22Rv1 (cell line): ENCODE results near the gene GATAD2A.

ENCODE experiments used
- H3K27ac ChIP-seq: fragments of 450-650 bp; 2 replicates; pipeline ENCODE4 v1.5.1; 2017
- ZFX ChIP-seq: fragments of 450-650 bp; IDR thresholded peaks from 2 replicates; pipeline ENCODE4 v1.6.1; 2017; ENCODE audit warnings: antibody characterized with exemption, borderline replicate concordance
- TF ChIP-seq, protein P1 (sequence below): fragments of 450-650 bp; IDR thresholded peaks from 2 replicates; pipeline ENCODE4 v1.5.1; 2017; ENCODE audit warnings: mild to moderate bottlenecking

GATAD2A gene

DNA sequence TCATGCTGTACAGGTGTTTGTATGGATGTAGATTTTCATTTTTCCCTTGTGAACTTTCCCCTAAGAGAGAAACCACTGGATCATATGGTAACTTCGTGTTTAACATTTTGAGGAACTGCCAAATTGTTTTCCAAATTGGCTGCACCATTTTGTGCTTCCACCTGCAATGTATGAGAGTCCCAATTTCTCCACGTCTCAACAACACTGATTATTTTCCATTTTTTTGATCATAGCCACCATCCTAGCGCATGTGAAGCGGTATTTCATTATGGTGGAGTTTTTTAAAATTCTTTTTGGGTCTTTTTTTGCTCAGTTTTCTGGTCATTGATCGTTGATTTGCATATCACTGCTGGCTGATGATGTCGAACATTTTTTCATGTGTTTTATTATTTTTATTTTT lies 115.5 kb downstream of the GATAD2A start:
- H3K27ac ChIP-seq: no peak overlapping the region
- no peak for TF ChIP-seq ZFX
- TF ChIP-seq, protein P1, sequence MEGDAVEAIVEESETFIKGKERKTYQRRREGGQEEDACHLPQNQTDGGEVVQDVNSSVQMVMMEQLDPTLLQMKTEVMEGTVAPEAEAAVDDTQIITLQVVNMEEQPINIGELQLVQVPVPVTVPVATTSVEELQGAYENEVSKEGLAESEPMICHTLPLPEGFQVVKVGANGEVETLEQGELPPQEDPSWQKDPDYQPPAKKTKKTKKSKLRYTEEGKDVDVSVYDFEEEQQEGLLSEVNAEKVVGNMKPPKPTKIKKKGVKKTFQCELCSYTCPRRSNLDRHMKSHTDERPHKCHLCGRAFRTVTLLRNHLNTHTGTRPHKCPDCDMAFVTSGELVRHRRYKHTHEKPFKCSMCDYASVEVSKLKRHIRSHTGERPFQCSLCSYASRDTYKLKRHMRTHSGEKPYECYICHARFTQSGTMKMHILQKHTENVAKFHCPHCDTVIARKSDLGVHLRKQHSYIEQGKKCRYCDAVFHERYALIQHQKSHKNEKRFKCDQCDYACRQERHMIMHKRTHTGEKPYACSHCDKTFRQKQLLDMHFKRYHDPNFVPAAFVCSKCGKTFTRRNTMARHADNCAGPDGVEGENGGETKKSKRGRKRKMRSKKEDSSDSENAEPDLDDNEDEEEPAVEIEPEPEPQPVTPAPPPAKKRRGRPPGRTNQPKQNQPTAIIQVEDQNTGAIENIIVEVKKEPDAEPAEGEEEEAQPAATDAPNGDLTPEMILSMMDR: no peak

DNA sequence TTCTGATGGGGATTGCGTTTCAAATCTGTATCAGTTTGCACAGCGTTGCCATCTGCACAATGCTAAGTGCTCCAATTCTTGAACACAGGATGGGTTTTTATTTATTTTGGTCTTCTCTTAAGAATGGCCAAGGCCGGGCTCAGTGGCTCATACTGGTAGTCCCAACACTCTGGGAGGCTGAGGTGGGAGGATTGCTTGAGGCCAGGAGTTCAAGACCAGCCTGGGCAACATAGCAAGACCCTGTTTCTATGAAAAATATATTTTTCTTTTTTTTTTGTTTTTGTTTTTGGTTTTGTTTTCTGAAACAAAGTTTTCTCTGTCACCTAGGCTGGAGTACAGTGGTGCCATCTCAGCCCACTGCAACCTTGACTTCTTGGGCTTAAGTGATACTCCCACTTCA lies 117.7 kb downstream of the GATAD2A start:
- H3K27ac ChIP-seq: no peak overlapping the region
- TF ChIP-seq ZFX: no peak
- TF ChIP-seq, protein P1: no peak

- TF ChIP-seq, protein P1: no peak
- no peak for TF ChIP-seq ZFX
- H3K27ac ChIP-seq: no peak overlapping the region
Measured at GRCh38 chr19:19524053-19524452, 118.6 kb downstream of the GATAD2A start.

- no peak overlapping the region for H3K27ac ChIP-seq
- no peak for TF ChIP-seq ZFX
- TF ChIP-seq, protein P1: no peak
Measured at GRCh38 chr19:19525611-19526380, 120.3 kb downstream of the GATAD2A start.

- TF ChIP-seq, protein P1: no peak
- no peak for TF ChIP-seq ZFX
- no peak overlapping the region for H3K27ac ChIP-seq
Measured at GRCh38 chr19:19526581-19527370, 121.3 kb downstream of the GATAD2A start.

- H3K27ac ChIP-seq: no peak overlapping the region
- TF ChIP-seq, protein P1: no peak
- no peak for TF ChIP-seq ZFX
Measured at GRCh38 chr19:19527371-19527656, 121.8 kb downstream of the GATAD2A start.
